SU-DHL-6 (cell line): ENCODE results near the gene C3orf49.

Experiments
- H2AFZ ChIP-seq: fragments of 200-600 bp; sonication (generic); 2 replicates; pipeline ENCODE4 v1.6.1; 2014; ENCODE audit warnings: low read depth, mild to moderate bottlenecking, moderate library complexity, mixed read lengths, antibody characterized with exemption, low read length; ENCODE audit not compliant: severe bottlenecking
- H3F3A ChIP-seq: fragments of 200-600 bp; shearing (Covaris generic); 2 replicates; pipeline ENCODE4 v1.6.0; 2016; ENCODE audit warnings: antibody characterized with exemption, mild to moderate bottlenecking; ENCODE audit not compliant: insufficient read depth
- H3K27ac ChIP-seq: fragments of 200-600 bp; sonication (generic); 2 replicates; pipeline ENCODE4 v1.5.1; 2016; ENCODE audit warnings: low read depth, mild to moderate bottlenecking, low read length, moderate library complexity, mixed read lengths
- H3K27me3 ChIP-seq: fragments of 200-600 bp; sonication (generic), shearing (Covaris generic); 2 replicates; pipeline ENCODE4 v1.6.0; 2014; ENCODE audit warnings: mild to moderate bottlenecking, low read length
- H3K36me3 ChIP-seq: fragments of 200-600 bp; sonication (generic); 2 replicates; pipeline ENCODE4 v1.6.1; 2014; ENCODE audit warnings: mild to moderate bottlenecking, low read length, mixed read lengths
- H3K4me2 ChIP-seq: fragments of 300-600, 200-600 bp; shearing (Covaris generic), sonication (generic); 2 replicates; pipeline ENCODE4 v1.6.0; 2014; ENCODE audit warnings: low read length, low read depth, mild to moderate bottlenecking; ENCODE audit not compliant: poor library complexity, severe bottlenecking
- H3K4me3 ChIP-seq: fragments of 200-600 bp; sonication (generic); 2 replicates; pipeline ENCODE4 v1.5.1; 2014; ENCODE audit warnings: antibody characterized with exemption, low read length, mild to moderate bottlenecking, mixed read lengths; ENCODE audit not compliant: insufficient read depth, poor library complexity, severe bottlenecking
- H3K79me2 ChIP-seq: fragments of 200-600 bp; sonication (generic); 2 replicates; pipeline ENCODE4 v1.6.1; 2014; ENCODE audit warnings: mild to moderate bottlenecking, low read length, moderate library complexity; ENCODE audit not compliant: insufficient read depth
- H3K9ac ChIP-seq: fragments of 200-600 bp; sonication (generic); 2 replicates; pipeline ENCODE4 v1.7.0; 2014; ENCODE audit warnings: mild to moderate bottlenecking, low read length
- H3K9me2 ChIP-seq: fragments of 200-600 bp; sonication (generic); replicated peaks from 2 replicates; pipeline ENCODE4 v1.6.1; 2014; ENCODE audit warnings: low read length; ENCODE audit not compliant: insufficient read depth
- H3K9me3 ChIP-seq: fragments of 200-600 bp; sonication (generic); 2 replicates; pipeline ENCODE4 v1.6.1; 2014; ENCODE audit warnings: low read length, mixed read lengths; ENCODE audit not compliant: insufficient read depth
- H4K20me1 ChIP-seq: fragments of 200-600 bp; sonication (generic); 2 replicates; pipeline ENCODE4 v1.6.1; 2014; ENCODE audit warnings: low read depth, mild to moderate bottlenecking, antibody characterized with exemption, low read length, moderate library complexity, mixed read lengths
- EZH2phosphoT487 ChIP-seq: fragments of 200-600 bp; sonication (generic), shearing (Covaris generic); conservative IDR thresholded peaks from 2 replicates; pipeline ENCODE4 v1.6.1; 2018; ENCODE audit warnings: mild to moderate bottlenecking, antibody characterized with exemption, low read length, moderate library complexity, mixed read lengths
- TF ChIP-seq, protein P1 (sequence below): fragments of 200-600 bp; sonication (generic); IDR thresholded peaks from one replicate; pipeline ENCODE4 v1.5.1; 2017; ENCODE audit warnings: antibody characterized with exemption, mild to moderate bottlenecking, low read length, moderate library complexity; ENCODE audit not compliant: insufficient read depth, poor library complexity, severe bottlenecking

C3orf49 gene

GRCh38 chr3:63847718-63848450 lies 28.8 kb downstream of the C3orf49 start:
- no peaks in the 10 kb centered on the region for H3K9me3 ChIP-seq
- no peak overlapping the region for H3K9ac ChIP-seq
- peaks cover 4% of the 10 kb centered on the region; the same call in 1 of the 2 replicates for H4K20me1 ChIP-seq
- no peak overlapping the region for H3K4me2 ChIP-seq
- no peak overlapping the region for H3K27ac ChIP-seq
- no peaks in the 10 kb centered on the region for H3K9me2 ChIP-seq
- H2AFZ ChIP-seq = no peak overlapping the region
- no peak for TF ChIP-seq EZH2phosphoT487
- TF ChIP-seq, protein P1, sequence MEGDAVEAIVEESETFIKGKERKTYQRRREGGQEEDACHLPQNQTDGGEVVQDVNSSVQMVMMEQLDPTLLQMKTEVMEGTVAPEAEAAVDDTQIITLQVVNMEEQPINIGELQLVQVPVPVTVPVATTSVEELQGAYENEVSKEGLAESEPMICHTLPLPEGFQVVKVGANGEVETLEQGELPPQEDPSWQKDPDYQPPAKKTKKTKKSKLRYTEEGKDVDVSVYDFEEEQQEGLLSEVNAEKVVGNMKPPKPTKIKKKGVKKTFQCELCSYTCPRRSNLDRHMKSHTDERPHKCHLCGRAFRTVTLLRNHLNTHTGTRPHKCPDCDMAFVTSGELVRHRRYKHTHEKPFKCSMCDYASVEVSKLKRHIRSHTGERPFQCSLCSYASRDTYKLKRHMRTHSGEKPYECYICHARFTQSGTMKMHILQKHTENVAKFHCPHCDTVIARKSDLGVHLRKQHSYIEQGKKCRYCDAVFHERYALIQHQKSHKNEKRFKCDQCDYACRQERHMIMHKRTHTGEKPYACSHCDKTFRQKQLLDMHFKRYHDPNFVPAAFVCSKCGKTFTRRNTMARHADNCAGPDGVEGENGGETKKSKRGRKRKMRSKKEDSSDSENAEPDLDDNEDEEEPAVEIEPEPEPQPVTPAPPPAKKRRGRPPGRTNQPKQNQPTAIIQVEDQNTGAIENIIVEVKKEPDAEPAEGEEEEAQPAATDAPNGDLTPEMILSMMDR = no peak
- H3K4me3 ChIP-seq = no peak overlapping the region
- H3F3A ChIP-seq = 0 out of 2 replicates have a peak, but pooled peaks cover 4% of the 10 kb centered on the region
- no peaks in the 10 kb centered on the region for H3K36me3 ChIP-seq
- H3K79me2 ChIP-seq = peaks cover 85% of the 10 kb centered on the region
- no peaks in the 10 kb centered on the region for H3K27me3 ChIP-seq

DNA sequence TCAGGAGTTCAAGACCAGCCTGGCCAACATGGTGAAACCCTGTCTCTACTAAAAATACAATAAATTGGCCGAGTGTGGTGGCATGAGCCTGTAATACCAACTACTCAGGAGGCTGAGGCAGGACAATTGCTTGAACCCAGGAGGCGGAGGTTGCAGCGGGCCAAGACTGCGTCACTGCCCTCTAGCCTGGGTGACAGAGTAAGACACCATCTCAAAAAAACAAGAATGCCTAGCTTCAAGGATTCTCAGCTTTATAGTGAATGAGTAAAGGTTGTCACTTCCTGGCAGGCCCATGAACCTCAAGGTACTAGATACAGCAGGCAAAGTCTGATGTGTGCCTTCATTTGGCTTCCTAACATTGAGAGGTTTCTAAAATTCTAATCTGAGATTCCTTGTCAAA lies 30.1 kb downstream of the C3orf49 start:
- Histone ChIP-seq H3K27me3 (no peaks in the 10 kb centered on the region), H3K9ac (no peak overlapping the region), H3K27ac (no peak overlapping the region), H3F3A (0 out of 2 replicates have a peak, but pooled peaks cover 4% of the 10 kb centered on the region), H3K4me2 (no peak overlapping the region), H3K9me2 (no peaks in the 10 kb centered on the region), H3K79me2 (peaks cover 84% of the 10 kb centered on the region), H3K36me3 (no peaks in the 10 kb centered on the region), H4K20me1 (peaks cover 4% of the 10 kb centered on the region; the same call in 1 of the 2 replicates), H3K9me3 (no peaks in the 10 kb centered on the region), H3K4me3 (no peak overlapping the region), H2AFZ (no peak overlapping the region)
- TF ChIP-seq EZH2phosphoT487 = no peak
- TF ChIP-seq, protein P1 = no peak

DNA sequence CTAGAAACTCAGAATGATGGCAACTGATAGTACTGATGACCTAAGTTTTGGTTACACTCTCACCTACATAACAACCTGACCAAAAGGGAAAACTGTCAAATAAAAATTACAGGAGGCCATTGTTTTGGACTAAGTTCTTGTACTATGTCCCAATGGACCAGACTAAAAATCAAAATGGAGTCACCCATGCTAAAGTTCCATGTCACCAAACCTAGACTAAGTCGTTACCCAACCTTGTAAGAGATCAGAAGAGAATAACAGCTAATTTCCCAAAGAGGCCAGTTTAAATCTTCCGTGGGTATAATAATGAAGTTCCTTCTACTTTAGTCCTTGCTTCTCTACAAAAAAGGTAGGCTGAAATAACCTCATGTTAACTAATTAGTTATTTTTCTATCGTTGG lies 32.2 kb downstream of the C3orf49 start:
- no peaks in the 10 kb centered on the region for H3K9me3 ChIP-seq
- H3K79me2 ChIP-seq = peaks cover 83% of the 10 kb centered on the region
- no peaks in the 10 kb centered on the region for H3K36me3 ChIP-seq

More for the DNA sequence above, 32.2 kb downstream of the C3orf49 start:
- no peaks in the 10 kb centered on the region for H3K27me3 ChIP-seq
- H4K20me1 ChIP-seq = no peaks in the 10 kb centered on the region; the same call in 1 of the 2 replicates
- H3K9me2 ChIP-seq = no peaks in the 10 kb centered on the region
- H3K9ac ChIP-seq = no peak overlapping the region
- H2AFZ ChIP-seq = no peak overlapping the region
- H3K27ac ChIP-seq = no peak overlapping the region
- no peak for TF ChIP-seq EZH2phosphoT487
- TF ChIP-seq, protein P1 = no peak
- H3F3A ChIP-seq = 0 out of 2 replicates have a peak, but pooled peaks cover 4% of the 10 kb centered on the region
- H3K4me3 ChIP-seq = no peak overlapping the region
- no peak overlapping the region for H3K4me2 ChIP-seq
